T-helper 17 cell (primary cell): ENCODE measurements around the gene MBD3L3. TPM values are rescaled to one million over a fixed set of nuclear protein-coding genes. Genes with fewer than 3 reads are reported as not detected.
"Not testable (repeated sequence)": the region's sequence is repeated elsewhere in the genome, so short reads cannot be mapped to it uniquely, and the experiment has no call there.

Source experiments
- ATAC-seq: fragments of 150-1000 bp; cut with Tn5 transposase; 2 replicates; pipeline ENCODE4 v1.10.0; 2021; ENCODE audit warnings: mild to moderate bottlenecking, moderate library complexity
- DNase-seq, 3 donors: peaks; one replicate each; pipeline versions ENCODE4 v3.0.0 to v3.0.0-alpha.2; 2020 to 2021
- H3K9me3 ChIP-seq: one replicate; pipeline ENCODE4 v1.7.0; 2013; ENCODE audit warnings: low read length, mild to moderate bottlenecking; ENCODE audit not compliant: control insufficient read depth, poor library complexity, severe bottlenecking
- H3K27ac Mint-ChIP-seq: one replicate; pipeline ENCODE4 v1.8.0; 2022; ENCODE audit warnings: mild to moderate bottlenecking, moderate library complexity, mixed read lengths
- H3K27me3 Mint-ChIP-seq: one replicate; pipeline ENCODE4 v1.8.0; 2022; ENCODE audit warnings: mixed read lengths
- H3K36me3 Mint-ChIP-seq: one replicate; pipeline ENCODE4 v1.8.0; 2022; ENCODE audit warnings: low read depth, mixed read lengths
- H3K4me1 Mint-ChIP-seq: one replicate; pipeline ENCODE4 v1.8.0; 2022; ENCODE audit warnings: mild to moderate bottlenecking, mixed read lengths
- H3K4me3 Mint-ChIP-seq: one replicate; pipeline ENCODE4 v1.8.0; 2022; ENCODE audit warnings: mild to moderate bottlenecking, moderate library complexity, mixed read lengths
- total RNA-seq, 4 donors: library from RNA in 2 of 4; stranded (reverse) in 2 of 4; gene quantifications; one replicate each; pipeline ENCODE4 v1.2.3 and lab custom pipeline; 2022 to 2026

The MBD3L3 gene
- total RNA-seq, 2 donors from 2014 or later, result not detected

- peaks cover 9% of the 10 kb centered on the region for H3K4me1 Mint-ChIP-seq
- no peak overlapping the region for H3K4me3 Mint-ChIP-seq
- no peaks in the 10 kb centered on the region for H3K27me3 Mint-ChIP-seq
- H3K9me3 ChIP-seq, result peaks cover 28% of the 10 kb centered on the region
- H3K27ac Mint-ChIP-seq, result no peak overlapping the region
- H3K36me3 Mint-ChIP-seq, result peaks cover 26% of the 10 kb centered on the region
- DNase-seq, result no peak
- ATAC-seq, result no peak
Measured at GRCh38 chr19:7074705-7075282, 16.3 kb upstream of the MBD3L3 start.

- peak overlapping the region; percentile 1 for H3K27ac Mint-ChIP-seq
- H3K36me3 Mint-ChIP-seq, result peaks cover 19% of the 10 kb centered on the region
Measured at GRCh38 chr19:7072541-7072940, 14.1 kb upstream of the MBD3L3 start.

GRCh38 chr19:7069904-7070226 is 11.4 kb upstream of the MBD3L3 start:
- H3K9me3 ChIP-seq, result no peaks in the 10 kb centered on the region
- Mint-ChIP-seq H3K27me3 (no peaks in the 10 kb centered on the region), H3K4me3 (peak overlapping the region; percentile 95), H3K4me1 (peaks cover 16% of the 10 kb centered on the region), H3K27ac (peak overlapping the region; percentile 94), H3K36me3 (peaks cover 11% of the 10 kb centered on the region)
- ATAC-seq (peak; percentile 12), DNase-seq (no peak)

More at GRCh38 chr19:7072541-7072940, 14.1 kb upstream of the MBD3L3 start:
- peaks cover 11% of the 10 kb centered on the region for H3K9me3 ChIP-seq
- Mint-ChIP-seq H3K27me3 (no peaks in the 10 kb centered on the region), H3K4me1 (peaks cover 16% of the 10 kb centered on the region), H3K4me3 (no peak overlapping the region)
- DNase-seq, result no peak
- no peak for ATAC-seq

GRCh38 chr19:7069042-7069903 is 10.8 kb upstream of the MBD3L3 start, which contains the start of gene ZNF557:
TSS of gene ZNF557 (plus strand) at chr19:7069703. CDS start at chr19:7075075, 5,372 bp downstream.
- peaks cover 8% of the 10 kb centered on the region for H3K36me3 Mint-ChIP-seq
- no peaks in the 10 kb centered on the region for H3K9me3 ChIP-seq
- ATAC-seq (peak; percentile 98), DNase-seq (peak; percentile 98 to 99 (median 98))
- no peaks in the 10 kb centered on the region for H3K27me3 Mint-ChIP-seq
- H3K27ac Mint-ChIP-seq, result peak within 1 kb of the TSS; percentile 94
- H3K4me1 Mint-ChIP-seq, result peaks cover 14% of the 10 kb centered on the region
- peak within 1 kb of the TSS; percentile 95 for H3K4me3 Mint-ChIP-seq

- Mint-ChIP-seq H3K27ac (peak overlapping the region; percentile 94), H3K36me3 (peaks cover 7% of the 10 kb centered on the region), H3K27me3 (no peaks in the 10 kb centered on the region), H3K4me3 (peak overlapping the region; percentile 95), H3K4me1 (peaks cover 13% of the 10 kb centered on the region)
- no peaks in the 10 kb centered on the region for H3K9me3 ChIP-seq
- no peak for DNase-seq
- ATAC-seq, result no peak
Measured at GRCh38 chr19:7068599-7068998, 10.1 kb upstream of the MBD3L3 start.

GRCh38 chr19:7067716-7068115 is 9.2 kb upstream of the MBD3L3 start:
- DNase-seq (no peak), ATAC-seq (no peak)
- Mint-ChIP-seq H3K4me3 (no peak overlapping the region), H3K4me1 (peaks cover 11% of the 10 kb centered on the region), H3K27me3 (no peaks in the 10 kb centered on the region), H3K27ac (no peak overlapping the region), H3K36me3 (peaks cover 6% of the 10 kb centered on the region)
- H3K9me3 ChIP-seq, result no peaks in the 10 kb centered on the region

- H3K36me3 Mint-ChIP-seq, H3K9me3 ChIP-seq, H3K4me3 Mint-ChIP-seq, H3K27me3 Mint-ChIP-seq, ATAC-seq, H3K4me1 Mint-ChIP-seq, DNase-seq, H3K27ac Mint-ChIP-seq: not testable (repeated sequence)
Measured at GRCh38 chr19:7067122-7067521, 8.6 kb upstream of the MBD3L3 start.

GRCh38 chr19:7063764-7064418 is 5.4 kb upstream of the MBD3L3 start:
- Mint-ChIP-seq H3K27ac (no peak overlapping the region), H3K27me3 (no peaks in the 10 kb centered on the region), H3K4me1 (peaks cover 2% of the 10 kb centered on the region), H3K4me3 (no peak overlapping the region), H3K36me3 (no peaks in the 10 kb centered on the region)
- no peak for ATAC-seq
- no peak for DNase-seq
- H3K9me3 ChIP-seq, result no peaks in the 10 kb centered on the region

GRCh38 chr19:7063339-7063738 is 4.9 kb upstream of the MBD3L3 start:
- no peak overlapping the region for H3K4me3 Mint-ChIP-seq
- ATAC-seq, result no peak

GRCh38 chr19:7059977-7060376 is 1.5 kb upstream of the MBD3L3 start:
- H3K27me3 Mint-ChIP-seq, H3K27ac Mint-ChIP-seq, DNase-seq, H3K4me1 Mint-ChIP-seq, H3K9me3 ChIP-seq, H3K36me3 Mint-ChIP-seq, H3K4me3 Mint-ChIP-seq: not testable (repeated sequence)
- ATAC-seq, result peak; percentile 47

More at GRCh38 chr19:7063339-7063738, 4.9 kb upstream of the MBD3L3 start:
- no peaks in the 10 kb centered on the region for H3K27me3 Mint-ChIP-seq
- no peaks in the 10 kb centered on the region for H3K9me3 ChIP-seq
- H3K4me1 Mint-ChIP-seq, result no peaks in the 10 kb centered on the region
- DNase-seq, result no peak
- no peak overlapping the region for H3K27ac Mint-ChIP-seq
- no peaks in the 10 kb centered on the region for H3K36me3 Mint-ChIP-seq

- not testable (repeated sequence) for H3K4me1 Mint-ChIP-seq, ATAC-seq, H3K27me3 Mint-ChIP-seq, H3K4me3 Mint-ChIP-seq, H3K9me3 ChIP-seq, H3K27ac Mint-ChIP-seq, DNase-seq, H3K36me3 Mint-ChIP-seq
Measured at GRCh38 chr19:7056371-7056770, 2.1 kb downstream of the MBD3L3 start.

- not testable (repeated sequence) for H3K4me1 Mint-ChIP-seq, H3K4me3 Mint-ChIP-seq, H3K9me3 ChIP-seq, H3K27me3 Mint-ChIP-seq, H3K36me3 Mint-ChIP-seq, DNase-seq, ATAC-seq, H3K27ac Mint-ChIP-seq
Measured at GRCh38 chr19:7055679-7056078, 2.8 kb downstream of the MBD3L3 start.

GRCh38 chr19:7054635-7055368 is 3.7 kb downstream of the MBD3L3 start:
- not testable (repeated sequence) for H3K27ac Mint-ChIP-seq, H3K4me1 Mint-ChIP-seq, DNase-seq, H3K36me3 Mint-ChIP-seq, H3K27me3 Mint-ChIP-seq, H3K4me3 Mint-ChIP-seq, ATAC-seq, H3K9me3 ChIP-seq
